AG09309 (cell line): ENCODE results near the gene CRYL1.

Experiments
- DNase-seq: peaks from one replicate; pipeline ENCODE4 v3.0.0-alpha.2; 2010; ENCODE audit warnings: low read depth
- H3K4me3 ChIP-seq: 2 replicates; pipeline ENCODE4 v1.5.1; 2011; ENCODE audit warnings: mild to moderate bottlenecking, low read depth, low read length, moderate library complexity; ENCODE audit not compliant: control insufficient read depth
- CTCF ChIP-seq: IDR thresholded peaks from 2 replicates; pipeline ENCODE4 v1.5.1; 2011; ENCODE audit warnings: mild to moderate bottlenecking, low read depth, low read length, inconsistent platforms; ENCODE audit not compliant: insufficient read depth, control insufficient read depth; ENCODE audit errors: missing control alignments

CRYL1 gene

GRCh38 chr13:20407759-20408158 lies 117.9 kb downstream of the CRYL1 start:
- no peak overlapping the region for H3K4me3 ChIP-seq
- TF ChIP-seq CTCF, result no peak
- DNase-seq, result no peak

GRCh38 chr13:20405691-20406090 lies 120.0 kb downstream of the CRYL1 start:
- no peak for DNase-seq
- H3K4me3 ChIP-seq, result no peak overlapping the region
- TF ChIP-seq CTCF, result no peak

- TF ChIP-seq CTCF, result no peak
- DNase-seq, result no peak
- no peak overlapping the region for H3K4me3 ChIP-seq
These were observed 121.0 kb downstream of the CRYL1 start for GRCh38 chr13:20404488-20405222.

GRCh38 chr13:20403826-20404225 lies 121.8 kb downstream of the CRYL1 start:
- DNase-seq, result no peak
- no peak for TF ChIP-seq CTCF
- no peak overlapping the region for H3K4me3 ChIP-seq

- no peak for TF ChIP-seq CTCF
- DNase-seq, result no peak
- no peak overlapping the region for H3K4me3 ChIP-seq
These were observed 122.8 kb downstream of the CRYL1 start for GRCh38 chr13:20402881-20403280.

GRCh38 chr13:20401931-20402856 lies 123.5 kb downstream of the CRYL1 start:
- TF ChIP-seq CTCF, result no peak
- H3K4me3 ChIP-seq, result no peak overlapping the region
- no peak for DNase-seq
